Suppressor macrophage (primary cell): ENCODE data around the gene PLEKHG4B.

Experiments
- DNase-seq, 4 experiments: peaks; one replicate each; pipeline ENCODE4 v3.0.0-alpha.2; 2020 to 2022

PLEKHG4B gene

GRCh38 chr5:74503-75109, 17.4 kb upstream of the PLEKHG4B start:
- no peak for DNase-seq

- DNase-seq, result no peak
Measured at GRCh38 chr5:75331-76320, 16.3 kb upstream of the PLEKHG4B start.

GRCh38 chr5:76358-77169, 15.4 kb upstream of the PLEKHG4B start:
- no peak for DNase-seq

- no peak for DNase-seq
Measured at GRCh38 chr5:77170-77501, 14.8 kb upstream of the PLEKHG4B start.

- no peak for DNase-seq
Measured at GRCh38 chr5:77546-77945, 14.4 kb upstream of the PLEKHG4B start.

- DNase-seq, result peak; percentile 6 to 44 (median 28)
Measured at GRCh38 chr5:77957-78804, 13.8 kb upstream of the PLEKHG4B start.

- DNase-seq, result no peak
Measured at GRCh38 chr5:78805-79149, 13.2 kb upstream of the PLEKHG4B start.

GRCh38 chr5:79263-79662, 12.7 kb upstream of the PLEKHG4B start:
- no peak for DNase-seq

- no peak for DNase-seq
Measured at GRCh38 chr5:79821-80220, 12.1 kb upstream of the PLEKHG4B start.

- DNase-seq, result no peak
Measured at GRCh38 chr5:81391-82021, 10.5 kb upstream of the PLEKHG4B start.

GRCh38 chr5:82097-82496, 9.9 kb upstream of the PLEKHG4B start:
- DNase-seq, result no peak

- DNase-seq, result no peak
Measured at GRCh38 chr5:82570-82969, 9.4 kb upstream of the PLEKHG4B start.

- DNase-seq, result no peak
Measured at GRCh38 chr5:83029-83428, 8.9 kb upstream of the PLEKHG4B start.

- no peak for DNase-seq
Measured at GRCh38 chr5:85334-85995, 6.5 kb upstream of the PLEKHG4B start.

GRCh38 chr5:89337-90286, 2.4 kb upstream of the PLEKHG4B start:
- DNase-seq, result no peak

GRCh38 chr5:90590-91547, 1.1 kb upstream of the PLEKHG4B start:
- no peak for DNase-seq

GRCh38 chr5:92401-93220, 643 bp downstream of the PLEKHG4B start:
- no peak for DNase-seq
